Lung (tissue), 12 donors: Measurements from ENCODE around the gene XRCC4. TPM values are rescaled to one million over a fixed set of nuclear protein-coding genes. Genes with fewer than 3 reads are reported as not detected.

Source experiments
- ATAC-seq: fragments of 200-7000 bp; cut with Tn5 transposase; one replicate; pipeline ENCODE4 v1.9.1; 2020; ENCODE audit warnings: moderate number of reproducible peaks; ENCODE audit not compliant: insufficient read depth, low FRiP score
- DNase-seq, 3 donors: peaks; one replicate each; pipeline ENCODE4 v3.0.0-alpha.2; 2013 to 2017
- H3K27ac ChIP-seq, 2 donors: one replicate each; pipeline ENCODE4 v1.5.1; 2013; ENCODE audit warnings: mild to moderate bottlenecking in 2 of 2, moderate library complexity in 2 of 2, control low read depth in 1 of 2, inconsistent platforms in 1 of 2, low read depth in 1 of 2, low read length in 1 of 2
- H3K27me3 ChIP-seq, 3 donors: one replicate each; pipeline ENCODE4 v1.5.1; 2013; ENCODE audit warnings: low read length in 2 of 3; ENCODE audit not compliant: control insufficient read depth in 3 of 3, insufficient read depth in 3 of 3
- H3K36me3 ChIP-seq, 4 donors: one replicate each; pipeline ENCODE4 v1.5.1; 2013; ENCODE audit warnings: low read length in 4 of 4, mild to moderate bottlenecking in 1 of 4, moderate library complexity in 1 of 4; ENCODE audit not compliant: control insufficient read depth in 4 of 4, insufficient read depth in 4 of 4
- H3K4me1 ChIP-seq, 5 donors: one replicate each; pipeline ENCODE4 v1.5.1; 2013; ENCODE audit warnings: low read length in 5 of 5, mild to moderate bottlenecking in 2 of 5, moderate library complexity in 1 of 5; ENCODE audit not compliant: control insufficient read depth in 5 of 5, insufficient read depth in 5 of 5
- H3K4me3 ChIP-seq: one replicate; pipeline ENCODE4 v1.5.1; 2013; ENCODE audit warnings: mild to moderate bottlenecking, control low read depth, moderate library complexity
- H3K9ac ChIP-seq, 2 donors: one replicate each; pipeline ENCODE4 v1.5.1; 2013; ENCODE audit warnings: low read length in 2 of 2, control low read depth in 1 of 2; ENCODE audit not compliant: insufficient read depth in 1 of 2
- H3K9me3 ChIP-seq, 4 donors: one replicate each; pipeline ENCODE4 v1.5.1; 2013; ENCODE audit warnings: low read length in 3 of 4, mild to moderate bottlenecking in 1 of 4, moderate library complexity in 1 of 4; ENCODE audit not compliant: control insufficient read depth in 4 of 4, insufficient read depth in 3 of 4
- WGBS, 2 donors: extraction: QIAGEN DNeasy Blood & Tissue Kit; methylation state at CpG; one replicate each; pipeline ENCODE4 v1.1.7; 2013; 5-methylcytosine and 5-hydroxymethylcytosine counted together
- polyA plus RNA-seq, 2 donors: library from polyadenylated mRNA; stranded (reverse); fragments of 200-250 nt; gene quantifications; one replicate each; pipeline ENCODE4 v1.2.1, GENCODE V29; 2013
- total RNA-seq, 2 donors: library from RNA; depleted of rRNA in 1 of 2; stranded (reverse); fragments of >200 nt in 1 of 2; gene quantifications; one replicate each; pipeline ENCODE4 v1.2.1, GENCODE V29; 2014 to 2021
- TF ChIP-seq, protein P1 (sequence below): IDR thresholded peaks from 2 replicates; pipeline ENCODE4 v1.5.1; 2012; ENCODE audit warnings: mild to moderate bottlenecking; ENCODE audit errors: control extremely low read depth, extremely low read depth
- donor health status: control.
- donor health status: control.
- donor health status: Bipolar disorder and iron deficiency.
- donor health status: healthy.
- donor health status: DM: yes; HTN: yes; CAD: no.

Gene XRCC4
- total and polyA plus RNA-seq, 4 donors, result 3.8 to 10.7 (median 8.4) TPM

DNA sequence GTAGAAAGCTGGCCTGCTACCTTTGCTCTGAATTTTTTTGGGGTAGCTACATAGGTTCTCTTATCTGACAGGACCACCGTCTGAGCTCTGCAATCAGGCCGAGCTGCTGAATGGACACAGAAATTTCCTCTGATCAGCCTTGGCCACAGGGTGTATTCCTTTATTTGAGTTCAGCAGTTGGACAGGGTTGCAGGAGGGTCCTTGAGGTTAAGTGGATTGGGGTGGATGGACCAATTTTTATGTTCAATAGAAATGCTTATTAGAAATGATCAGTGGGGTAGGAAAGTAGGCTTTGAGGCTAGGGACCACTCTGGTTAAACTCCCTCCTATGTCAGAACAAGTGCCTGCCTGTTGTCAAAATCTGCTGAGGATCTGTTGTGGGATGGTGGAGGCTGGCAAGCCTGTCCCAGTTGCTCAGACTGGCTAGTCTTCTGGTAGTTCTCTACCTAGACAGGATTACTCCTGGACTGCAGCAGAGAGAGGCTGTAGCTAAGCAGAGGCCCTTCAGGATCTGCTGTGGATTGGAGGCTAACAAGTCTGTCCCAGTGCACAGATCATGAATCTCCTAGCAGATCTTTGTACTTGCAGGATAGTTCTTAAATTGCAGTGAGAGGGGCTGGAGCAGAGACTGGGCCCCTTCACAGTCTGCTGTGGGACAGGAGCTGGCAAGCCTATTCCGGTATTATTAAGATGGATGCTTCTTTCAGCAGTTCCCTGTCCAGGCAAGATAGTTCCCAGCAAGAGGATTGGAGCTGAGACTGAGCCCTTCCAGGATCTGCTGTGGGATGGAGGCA lies 18.0 kb downstream of the XRCC4 start:
- no peak overlapping the region for H3K4me3 ChIP-seq
- H3K27ac ChIP-seq, result peak overlapping the region in 1 of 2 donors; percentile 65
- H3K36me3 ChIP-seq, result no peaks in the 10 kb centered on the region
- no peak overlapping the region for H3K9ac ChIP-seq
- no peaks in the 10 kb centered on the region for H3K27me3 ChIP-seq
- peaks cover 0 to 5% (median 2%) of the 10 kb centered on the region in 4 donors for H3K9me3 ChIP-seq
- ATAC-seq (no peak), DNase-seq (no peak)
- H3K4me1 ChIP-seq, result peaks cover 0 to 12% (median 7%) of the 10 kb centered on the region in 5 donors
- WGBS, 2 donors, result 94 to 95% methylated on average over 3 of the region's 3 CpGs
- TF ChIP-seq, protein P1, sequence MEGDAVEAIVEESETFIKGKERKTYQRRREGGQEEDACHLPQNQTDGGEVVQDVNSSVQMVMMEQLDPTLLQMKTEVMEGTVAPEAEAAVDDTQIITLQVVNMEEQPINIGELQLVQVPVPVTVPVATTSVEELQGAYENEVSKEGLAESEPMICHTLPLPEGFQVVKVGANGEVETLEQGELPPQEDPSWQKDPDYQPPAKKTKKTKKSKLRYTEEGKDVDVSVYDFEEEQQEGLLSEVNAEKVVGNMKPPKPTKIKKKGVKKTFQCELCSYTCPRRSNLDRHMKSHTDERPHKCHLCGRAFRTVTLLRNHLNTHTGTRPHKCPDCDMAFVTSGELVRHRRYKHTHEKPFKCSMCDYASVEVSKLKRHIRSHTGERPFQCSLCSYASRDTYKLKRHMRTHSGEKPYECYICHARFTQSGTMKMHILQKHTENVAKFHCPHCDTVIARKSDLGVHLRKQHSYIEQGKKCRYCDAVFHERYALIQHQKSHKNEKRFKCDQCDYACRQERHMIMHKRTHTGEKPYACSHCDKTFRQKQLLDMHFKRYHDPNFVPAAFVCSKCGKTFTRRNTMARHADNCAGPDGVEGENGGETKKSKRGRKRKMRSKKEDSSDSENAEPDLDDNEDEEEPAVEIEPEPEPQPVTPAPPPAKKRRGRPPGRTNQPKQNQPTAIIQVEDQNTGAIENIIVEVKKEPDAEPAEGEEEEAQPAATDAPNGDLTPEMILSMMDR, result no peak

- Histone ChIP-seq H3K9ac (no peak overlapping the region), H3K27ac (peak overlapping the region in 1 of 2 donors; percentile 65), H3K27me3 (no peaks in the 10 kb centered on the region), H3K36me3 (no peaks in the 10 kb centered on the region), H3K9me3 (peaks cover 0 to 5% (median 2%) of the 10 kb centered on the region in 4 donors), H3K4me3 (no peak overlapping the region), H3K4me1 (peaks cover 0 to 12% (median 7%) of the 10 kb centered on the region in 5 donors)
- TF ChIP-seq, protein P1, result no peak
- DNase-seq (no peak), ATAC-seq (peak; percentile 30)
- 76% methylated on average over 6 of the region's 6 CpGs for WGBS, 2 donors
Observed at GRCh38 chr5:83095957-83096539, 18.7 kb downstream of the XRCC4 start.

DNA sequence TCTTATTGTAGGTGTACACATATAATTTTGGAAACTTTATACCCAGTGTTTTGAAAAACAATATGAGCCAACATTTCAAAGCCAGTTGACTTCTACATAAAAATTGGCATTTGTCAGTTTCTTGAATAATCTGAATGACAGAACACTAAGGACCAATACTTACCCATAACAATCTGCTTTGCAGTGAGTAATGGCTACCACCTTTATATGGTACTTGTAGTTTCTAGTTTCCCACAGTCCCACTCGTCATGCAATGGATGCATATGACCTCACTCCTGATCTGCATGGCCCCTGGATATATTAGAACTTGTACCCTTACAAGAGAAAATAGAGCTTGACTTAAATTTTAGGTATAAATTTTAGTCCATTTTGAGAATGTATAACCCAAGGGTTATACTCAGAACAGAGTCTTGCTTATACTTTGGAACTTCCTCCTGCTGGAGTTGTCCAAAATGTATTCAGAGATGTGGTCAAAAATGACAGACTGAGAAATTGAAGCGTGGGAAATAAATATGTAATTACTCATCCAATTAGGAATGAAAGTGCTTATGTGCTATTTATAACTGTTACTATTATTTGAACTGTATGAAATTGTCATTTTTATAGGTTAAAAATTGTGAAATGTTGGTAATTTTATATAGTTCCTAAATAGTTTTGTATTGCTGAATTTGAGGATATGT lies 19.5 kb downstream of the XRCC4 start:
- DNase-seq (no peak), ATAC-seq (no peak)
- WGBS, 2 donors, result 92% methylated on average over 2 of the region's 2 CpGs

More for the DNA sequence above, 19.5 kb downstream of the XRCC4 start:
- H3K9ac ChIP-seq, result no peak overlapping the region
- no peaks in the 10 kb centered on the region for H3K27me3 ChIP-seq
- H3K4me3 ChIP-seq, result no peak overlapping the region
- peak overlapping the region in 1 of 2 donors; percentile 45 for H3K27ac ChIP-seq
- TF ChIP-seq, protein P1, result no peak
- peaks cover 0 to 5% (median 2%) of the 10 kb centered on the region in 4 donors for H3K9me3 ChIP-seq
- H3K4me1 ChIP-seq, result peaks cover 0 to 12% (median 7%) of the 10 kb centered on the region in 5 donors
- no peaks in the 10 kb centered on the region for H3K36me3 ChIP-seq
